ENCODE measurements around the gene ETV1. TPM values are rescaled to one million over a fixed set of nuclear protein-coding genes. Genes with fewer than 3 reads are reported as not detected.

Gene ETV1
- total RNA-seq, 4 donors from 2014 or later, result 1.0 to 7.2 (median 3.6) TPM

GRCh38 chr7:13910805-13911551 is 78.5 kb downstream of the ETV1 start:
- no peak overlapping the region for H3K4me3 ChIP-seq (ENCODE audit: low read depth, poor library complexity, severe bottlenecking)
- WGBS, 2 donors, result 86% methylated on average over 8 of the region's 8 CpGs

GRCh38 chr7:13908667-13909397 is 80.6 kb downstream of the ETV1 start:
- TF ChIP-seq, protein P1, sequence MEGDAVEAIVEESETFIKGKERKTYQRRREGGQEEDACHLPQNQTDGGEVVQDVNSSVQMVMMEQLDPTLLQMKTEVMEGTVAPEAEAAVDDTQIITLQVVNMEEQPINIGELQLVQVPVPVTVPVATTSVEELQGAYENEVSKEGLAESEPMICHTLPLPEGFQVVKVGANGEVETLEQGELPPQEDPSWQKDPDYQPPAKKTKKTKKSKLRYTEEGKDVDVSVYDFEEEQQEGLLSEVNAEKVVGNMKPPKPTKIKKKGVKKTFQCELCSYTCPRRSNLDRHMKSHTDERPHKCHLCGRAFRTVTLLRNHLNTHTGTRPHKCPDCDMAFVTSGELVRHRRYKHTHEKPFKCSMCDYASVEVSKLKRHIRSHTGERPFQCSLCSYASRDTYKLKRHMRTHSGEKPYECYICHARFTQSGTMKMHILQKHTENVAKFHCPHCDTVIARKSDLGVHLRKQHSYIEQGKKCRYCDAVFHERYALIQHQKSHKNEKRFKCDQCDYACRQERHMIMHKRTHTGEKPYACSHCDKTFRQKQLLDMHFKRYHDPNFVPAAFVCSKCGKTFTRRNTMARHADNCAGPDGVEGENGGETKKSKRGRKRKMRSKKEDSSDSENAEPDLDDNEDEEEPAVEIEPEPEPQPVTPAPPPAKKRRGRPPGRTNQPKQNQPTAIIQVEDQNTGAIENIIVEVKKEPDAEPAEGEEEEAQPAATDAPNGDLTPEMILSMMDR (IDR thresholded peaks at IDR 0.05), result no peak
- no peak for TF ChIP-seq POLR2A (IDR thresholded peaks at IDR 0.05)
- DNase-seq (ENCODE audit: low spot score in 2 of 2), result no peak
- WGBS, 2 donors, result 68 to 69% methylated on average over 8 of the region's 8 CpGs
- H3K4me3 ChIP-seq (ENCODE audit: low read depth, poor library complexity, severe bottlenecking), result no peak overlapping the region
- intact Hi-C loops (cut with DNase I; ENCODE audit: low total_unique reads), result no loop called here

More at GRCh38 chr7:13910805-13911551, 78.5 kb downstream of the ETV1 start:
- DNase-seq (ENCODE audit: low spot score in 2 of 2), result no peak
- intact Hi-C loops (cut with DNase I; ENCODE audit: low total_unique reads), result no loop called here
- no peak for TF ChIP-seq POLR2A (IDR thresholded peaks at IDR 0.05)
- TF ChIP-seq, protein P1 (IDR thresholded peaks at IDR 0.05), result no peak

GRCh38 chr7:13907831-13908230 is 81.6 kb downstream of the ETV1 start:
- H3K4me3 ChIP-seq (ENCODE audit: low read depth, poor library complexity, severe bottlenecking), result no peak overlapping the region
- TF ChIP-seq, protein P1 (IDR thresholded peaks at IDR 0.05), result no peak
- TF ChIP-seq POLR2A (IDR thresholded peaks at IDR 0.05), result no peak
- WGBS, 2 donors, result 76 to 79% methylated on average over 1 of the region's 1 CpG
- no peak for DNase-seq (ENCODE audit: low spot score in 2 of 2)
- intact Hi-C loops (cut with DNase I; ENCODE audit: low total_unique reads), result no loop called here

DNA sequence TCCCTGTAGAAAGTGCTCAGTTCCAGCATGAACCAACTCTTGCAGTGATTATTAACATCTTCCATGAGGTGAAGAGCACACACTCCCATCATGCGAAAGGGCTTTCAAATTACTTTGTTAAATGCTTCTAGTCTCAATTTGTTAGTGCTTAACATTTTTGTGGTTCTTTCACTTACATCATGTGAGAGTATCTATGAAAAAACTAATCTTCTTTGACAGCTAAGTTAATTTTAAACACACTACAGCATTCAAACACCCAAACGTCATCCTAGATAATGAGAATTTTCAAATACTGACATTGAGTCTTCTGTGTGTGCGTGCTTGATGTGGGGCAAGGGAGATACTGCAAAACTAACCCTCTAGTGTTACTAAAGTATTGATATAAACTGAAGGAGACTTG is 84.8 kb downstream of the ETV1 start:
- intact Hi-C loops (cut with DNase I; ENCODE audit: low total_unique reads), result no loop called here
- TF ChIP-seq, protein P1 (IDR thresholded peaks at IDR 0.05), result no peak
- TF ChIP-seq POLR2A (IDR thresholded peaks at IDR 0.05), result no peak
- DNase-seq (ENCODE audit: low spot score in 2 of 2), result no peak
- WGBS, 2 donors, result 70 to 81% methylated on average over 3 of the region's 3 CpGs
- H3K4me3 ChIP-seq (ENCODE audit: low read depth, poor library complexity, severe bottlenecking), result no peak overlapping the region

DNA sequence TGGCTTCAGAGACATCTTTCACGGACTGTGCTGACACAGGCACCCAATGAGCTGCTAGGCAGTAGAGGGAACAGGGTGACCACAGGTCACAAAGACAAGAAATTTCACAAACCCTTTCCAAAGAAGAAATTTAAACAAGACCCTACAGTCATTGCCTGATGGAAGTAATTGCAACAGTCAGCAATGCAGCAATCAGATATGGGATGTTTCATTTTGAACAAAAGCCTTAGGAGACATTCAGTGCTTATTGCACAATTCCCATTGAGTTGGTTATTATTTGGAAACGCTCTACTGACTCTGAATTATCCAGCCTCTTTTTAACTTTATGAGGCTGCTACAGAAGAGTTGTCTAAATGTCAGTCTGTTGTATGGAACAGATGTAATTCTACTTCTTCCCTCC is 85.5 kb downstream of the ETV1 start:
- TF ChIP-seq POLR2A (IDR thresholded peaks at IDR 0.05), result no peak
- TF ChIP-seq, protein P1 (IDR thresholded peaks at IDR 0.05), result no peak
- intact Hi-C loops (cut with DNase I; ENCODE audit: low total_unique reads), result no loop called here
- WGBS, 2 donors, result 68 to 77% methylated on average over 2 of the region's 2 CpGs
- no peak overlapping the region for H3K4me3 ChIP-seq (ENCODE audit: low read depth, poor library complexity, severe bottlenecking)
- DNase-seq (ENCODE audit: low spot score in 2 of 2), result no peak

Measured in lower leg skin (tissue), 4 donors.